ENCODE data around the gene PRKN.

GRCh38 chr6:162625846-162626540 is 101.6 kb downstream of the PRKN start:
- TF ChIP-seq CTCF (IDR thresholded peaks at IDR 0.05) (no peak), POLR2A (IDR thresholded peaks at IDR 0.05) (no peak)

Measured in thyroid gland (tissue), 4 donors.